CD4-positive, alpha-beta T cell treated with Interleukin-6 for 4 hours (primary cell): Measurements from ENCODE around the gene ASIP.

ENCODE experiments used
- DNase-seq: peaks from one replicate; pipeline ENCODE4 v3.0.0-alpha.2; 2020; ENCODE audit warnings: mixed read lengths

Gene ASIP

GRCh38 chr20:34312544-34313217, 71.5 kb downstream of the ASIP start:
- peak; percentile 87 for DNase-seq

- no peak for DNase-seq
Observed at GRCh38 chr20:34315236-34315635, 74.0 kb downstream of the ASIP start.

GRCh38 chr20:34316196-34316814, 75.1 kb downstream of the ASIP start:
- no peak for DNase-seq
